Hepatocyte (in vitro differentiated cells): ENCODE results near the gene IL17F.

ENCODE experiments used
- EZH2 ChIP-seq: fragments of 200-600 bp; sonication (generic); IDR thresholded peaks from 2 replicates; pipeline ENCODE4 v1.6.1; 2016; ENCODE audit warnings: antibody characterized with exemption, mild to moderate bottlenecking, borderline replicate concordance
- EZH2phosphoT487 ChIP-seq: fragments of 200-600 bp; sonication (generic); IDR thresholded peaks from one replicate; pipeline ENCODE4 v1.6.1; 2018; ENCODE audit warnings: antibody characterized with exemption, mild to moderate bottlenecking, low read depth, moderate library complexity; ENCODE audit not compliant: unreplicated experiment, severe bottlenecking
- TF ChIP-seq, protein P1 (sequence below): fragments of 200-600 bp; sonication (generic); IDR thresholded peaks from 2 replicates; pipeline ENCODE4 v1.5.1; 2016; ENCODE audit warnings: antibody characterized with exemption, mild to moderate bottlenecking; ENCODE audit not compliant: poor library complexity

DNA sequence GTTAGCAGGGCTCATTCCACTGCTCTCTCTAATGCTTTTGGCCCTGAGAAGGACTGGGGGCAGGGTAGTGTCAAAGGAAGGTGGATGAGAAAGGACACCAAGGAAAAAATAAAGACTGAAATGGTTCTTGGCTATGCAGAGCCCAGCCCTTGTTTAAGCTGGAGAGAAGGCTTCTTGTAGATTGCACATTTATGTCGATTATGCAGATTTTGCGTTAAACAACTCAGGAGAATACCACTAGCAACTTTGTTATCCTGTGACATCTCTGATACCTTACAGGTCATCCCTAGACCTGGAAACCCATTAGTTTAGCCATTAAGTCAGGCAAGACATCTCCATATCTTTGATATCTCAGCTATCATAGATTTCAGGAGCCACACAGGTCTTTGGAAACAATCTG is 11.1 kb upstream of the IL17F start:
- TF ChIP-seq EZH2phosphoT487 (no peak), EZH2 (no peak)
- TF ChIP-seq, protein P1, sequence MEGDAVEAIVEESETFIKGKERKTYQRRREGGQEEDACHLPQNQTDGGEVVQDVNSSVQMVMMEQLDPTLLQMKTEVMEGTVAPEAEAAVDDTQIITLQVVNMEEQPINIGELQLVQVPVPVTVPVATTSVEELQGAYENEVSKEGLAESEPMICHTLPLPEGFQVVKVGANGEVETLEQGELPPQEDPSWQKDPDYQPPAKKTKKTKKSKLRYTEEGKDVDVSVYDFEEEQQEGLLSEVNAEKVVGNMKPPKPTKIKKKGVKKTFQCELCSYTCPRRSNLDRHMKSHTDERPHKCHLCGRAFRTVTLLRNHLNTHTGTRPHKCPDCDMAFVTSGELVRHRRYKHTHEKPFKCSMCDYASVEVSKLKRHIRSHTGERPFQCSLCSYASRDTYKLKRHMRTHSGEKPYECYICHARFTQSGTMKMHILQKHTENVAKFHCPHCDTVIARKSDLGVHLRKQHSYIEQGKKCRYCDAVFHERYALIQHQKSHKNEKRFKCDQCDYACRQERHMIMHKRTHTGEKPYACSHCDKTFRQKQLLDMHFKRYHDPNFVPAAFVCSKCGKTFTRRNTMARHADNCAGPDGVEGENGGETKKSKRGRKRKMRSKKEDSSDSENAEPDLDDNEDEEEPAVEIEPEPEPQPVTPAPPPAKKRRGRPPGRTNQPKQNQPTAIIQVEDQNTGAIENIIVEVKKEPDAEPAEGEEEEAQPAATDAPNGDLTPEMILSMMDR: no peak
